Ectodermal cell (in vitro differentiated cells): ENCODE measurements around the gene STAC.

Experiments used
- H3K27ac ChIP-seq: 2 replicates; pipeline ENCODE4 v1.7.0; 2013; ENCODE audit warnings: mild to moderate bottlenecking, low read depth, low read length; ENCODE audit not compliant: insufficient read depth, poor library complexity, severe bottlenecking
- H3K27me3 ChIP-seq: 2 replicates; pipeline ENCODE4 v1.7.0; 2013; ENCODE audit warnings: mild to moderate bottlenecking, low read length; ENCODE audit not compliant: insufficient read depth, control insufficient read depth, poor library complexity, severe bottlenecking
- H3K36me3 ChIP-seq: one replicate; pipeline ENCODE4 v1.7.0; 2013; ENCODE audit warnings: low read length; ENCODE audit not compliant: control insufficient read depth, insufficient read depth
- H3K4me1 ChIP-seq: one replicate; pipeline ENCODE4 v1.7.0; 2013; ENCODE audit warnings: low read length; ENCODE audit not compliant: control insufficient read depth, insufficient read depth
- H3K4me3 ChIP-seq: 2 replicates; pipeline ENCODE4 v1.7.0; 2013; ENCODE audit warnings: low read depth, low read length, control low read depth; ENCODE audit not compliant: insufficient read depth
- H3K9me3 ChIP-seq: 2 replicates; pipeline ENCODE4 v1.7.0; 2013; ENCODE audit warnings: mild to moderate bottlenecking, low read length, moderate library complexity; ENCODE audit not compliant: control insufficient read depth
- WGBS, 2 experiments: methylation state at CpG; one replicate each; pipeline ENCODE4 v1.1.7; 2013; ENCODE audit warnings: missing lambda C conversion rate in 2 of 2; 5-methylcytosine and 5-hydroxymethylcytosine counted together

STAC gene

GRCh38 chr3:36540888-36541518, 160.7 kb downstream of the STAC start:
- Histone ChIP-seq H3K9me3 (no peaks in the 10 kb centered on the region), H3K4me3 (no peak overlapping the region), H3K4me1 (no peaks in the 10 kb centered on the region), H3K27me3 (no peaks in the 10 kb centered on the region), H3K36me3 (no peaks in the 10 kb centered on the region), H3K27ac (no peak overlapping the region)
- WGBS, 2 experiments = 64% methylated on average over 3 of the region's 3 CpGs

GRCh38 chr3:36542186-36542585, 161.9 kb downstream of the STAC start:
- 92 to 99% methylated on average over 2 of the region's 2 CpGs for WGBS, 2 experiments
- Histone ChIP-seq H3K27ac (no peak overlapping the region), H3K27me3 (no peaks in the 10 kb centered on the region), H3K4me3 (no peak overlapping the region), H3K9me3 (no peaks in the 10 kb centered on the region), H3K36me3 (no peaks in the 10 kb centered on the region), H3K4me1 (no peaks in the 10 kb centered on the region)

GRCh38 chr3:36543276-36543997, 163.1 kb downstream of the STAC start:
- H3K36me3 ChIP-seq = no peaks in the 10 kb centered on the region
- no peak overlapping the region for H3K4me3 ChIP-seq
- H3K4me1 ChIP-seq = no peaks in the 10 kb centered on the region
- no peaks in the 10 kb centered on the region for H3K9me3 ChIP-seq
- 92 to 96% methylated on average over 5 of the region's 5 CpGs for WGBS, 2 experiments
- no peaks in the 10 kb centered on the region for H3K27me3 ChIP-seq
- H3K27ac ChIP-seq = no peak overlapping the region

GRCh38 chr3:36546226-36546625, 165.9 kb downstream of the STAC start:
- Histone ChIP-seq H3K27ac (no peak overlapping the region), H3K36me3 (no peaks in the 10 kb centered on the region), H3K4me3 (no peak overlapping the region), H3K4me1 (no peaks in the 10 kb centered on the region), H3K9me3 (peaks cover 2% of the 10 kb centered on the region), H3K27me3 (no peaks in the 10 kb centered on the region)
- WGBS, 2 experiments = 85 to 88% methylated on average over 5 of the region's 5 CpGs

GRCh38 chr3:36548712-36549111, 168.4 kb downstream of the STAC start:
- H3K9me3 ChIP-seq = peaks cover 2% of the 10 kb centered on the region
- H3K27ac ChIP-seq = no peak overlapping the region
- H3K4me1 ChIP-seq = no peaks in the 10 kb centered on the region
- H3K36me3 ChIP-seq = no peaks in the 10 kb centered on the region
- H3K4me3 ChIP-seq = no peak overlapping the region
- 93 to 100% methylated on average over 2 of the region's 2 CpGs for WGBS, 2 experiments
- no peaks in the 10 kb centered on the region for H3K27me3 ChIP-seq

- Histone ChIP-seq H3K9me3 (no peaks in the 10 kb centered on the region), H3K27me3 (no peaks in the 10 kb centered on the region), H3K27ac (no peak overlapping the region), H3K4me1 (no peaks in the 10 kb centered on the region), H3K36me3 (no peaks in the 10 kb centered on the region), H3K4me3 (no peak overlapping the region)
- 90 to 95% methylated on average over 2 of the region's 2 CpGs for WGBS, 2 experiments
These were observed 176.9 kb downstream of the STAC start for GRCh38 chr3:36557021-36557707.

- Histone ChIP-seq H3K27me3 (no peaks in the 10 kb centered on the region), H3K4me1 (no peaks in the 10 kb centered on the region), H3K9me3 (no peaks in the 10 kb centered on the region), H3K4me3 (no peak overlapping the region), H3K27ac (no peak overlapping the region), H3K36me3 (no peaks in the 10 kb centered on the region)
- WGBS, 2 experiments = 92 to 94% methylated on average over 5 of the region's 5 CpGs
These were observed 177.6 kb downstream of the STAC start for GRCh38 chr3:36557708-36558421.

GRCh38 chr3:36558961-36559360, 178.7 kb downstream of the STAC start:
- Histone ChIP-seq H3K27me3 (no peaks in the 10 kb centered on the region), H3K36me3 (no peaks in the 10 kb centered on the region), H3K4me3 (no peak overlapping the region), H3K4me1 (no peaks in the 10 kb centered on the region), H3K9me3 (no peaks in the 10 kb centered on the region), H3K27ac (no peak overlapping the region)
- 97 to 100% methylated on average over 2 of the region's 2 CpGs for WGBS, 2 experiments

- Histone ChIP-seq H3K27me3 (no peaks in the 10 kb centered on the region), H3K4me1 (no peaks in the 10 kb centered on the region), H3K4me3 (no peak overlapping the region), H3K36me3 (no peaks in the 10 kb centered on the region), H3K9me3 (no peaks in the 10 kb centered on the region), H3K27ac (no peak overlapping the region)
- WGBS, 2 experiments = 87 to 91% methylated on average over 4 of the region's 4 CpGs
These were observed 180.4 kb downstream of the STAC start for GRCh38 chr3:36560685-36561084.

- Histone ChIP-seq H3K4me1 (no peaks in the 10 kb centered on the region), H3K4me3 (no peak overlapping the region), H3K9me3 (no peaks in the 10 kb centered on the region), H3K27ac (no peak overlapping the region), H3K36me3 (no peaks in the 10 kb centered on the region), H3K27me3 (no peaks in the 10 kb centered on the region)
- 74 to 91% methylated on average over 2 of the region's 2 CpGs for WGBS, 2 experiments
These were observed 181.3 kb downstream of the STAC start for GRCh38 chr3:36561601-36562000.
